ENCODE measurements around the gene ZNF726. TPM values are rescaled to one million over a fixed set of nuclear protein-coding genes. Genes with fewer than 3 reads are reported as not detected.
"Not testable (repeated sequence)": the region's sequence is repeated elsewhere in the genome, so short reads cannot be mapped to it uniquely, and the experiment has no call there.

ZNF726 gene
- total and polyA plus RNA-seq, 2 experiments from 2014 or later = not detected

- no peak for DNase-seq (ENCODE audit: low spot score)
- TF ChIP-seq EZH2 (IDR thresholded peaks at IDR 0.05; ENCODE audit: borderline replicate concordance) = no peak
- no peak for TF ChIP-seq CTCF (IDR thresholded peaks at IDR 0.05; ENCODE audit: poor library complexity)
- no peak for TF ChIP-seq EZH2phosphoT487 (IDR thresholded peaks at IDR 0.05; ENCODE audit: low read depth, severe bottlenecking, unreplicated experiment)
- Histone ChIP-seq H2AFZ (no peak overlapping the region), H3K79me2 (no peaks in the 10 kb centered on the region), H3K36me3 (replicated peaks; ENCODE audit: insufficient read depth, low read depth) (no peaks in the 10 kb centered on the region), H3K9me3 (ENCODE audit: low read depth) (peaks cover 3% of the 10 kb centered on the region), H3K27me3 (no peaks in the 10 kb centered on the region), H3K4me3 (no peak overlapping the region), H3K9me2 (replicated peaks; ENCODE audit: insufficient read depth) (no peaks in the 10 kb centered on the region), H3K4me2 (no peak overlapping the region), H3K27ac (no peak overlapping the region), H3K4me1 (ENCODE audit: insufficient read depth) (no peaks in the 10 kb centered on the region), H4K20me1 (ENCODE audit: insufficient read depth, poor library complexity, severe bottlenecking) (no peaks in the 10 kb centered on the region)
- WGBS (ENCODE audit: low lambda C conversion rate, missing lambda C conversion rate) = 61% methylated on average over 5 of the region's 5 CpGs
Measured at GRCh38 chr19:23917856-23918255, 3.2 kb downstream of the ZNF726 start.

- H2AFZ ChIP-seq = no peak overlapping the region
- no peaks in the 10 kb centered on the region for H4K20me1 ChIP-seq (ENCODE audit: insufficient read depth, poor library complexity, severe bottlenecking)
- H3K4me2 ChIP-seq = no peak overlapping the region
- no peak overlapping the region for H3K27ac ChIP-seq
- DNase-seq (ENCODE audit: low spot score) = no peak
- no peaks in the 10 kb centered on the region for H3K27me3 ChIP-seq
- H3K36me3 ChIP-seq (replicated peaks; ENCODE audit: insufficient read depth, low read depth) = no peaks in the 10 kb centered on the region
- no peaks in the 10 kb centered on the region for H3K4me1 ChIP-seq (ENCODE audit: insufficient read depth)
- TF ChIP-seq EZH2 (IDR thresholded peaks at IDR 0.05; ENCODE audit: borderline replicate concordance) (no peak), CTCF (IDR thresholded peaks at IDR 0.05; ENCODE audit: poor library complexity) (no peak), EZH2phosphoT487 (IDR thresholded peaks at IDR 0.05; ENCODE audit: low read depth, severe bottlenecking, unreplicated experiment) (no peak)
- no peaks in the 10 kb centered on the region for H3K9me2 ChIP-seq (replicated peaks; ENCODE audit: insufficient read depth)
- no peaks in the 10 kb centered on the region for H3K79me2 ChIP-seq
- no peak overlapping the region for H3K4me3 ChIP-seq
- WGBS (ENCODE audit: low lambda C conversion rate, missing lambda C conversion rate) = 70% methylated on average over 5 of the region's 5 CpGs
- no peaks in the 10 kb centered on the region for H3K9me3 ChIP-seq (ENCODE audit: low read depth)
Measured at GRCh38 chr19:23925285-23925684, 10.6 kb downstream of the ZNF726 start.

- Histone ChIP-seq H3K9me3 (ENCODE audit: low read depth) (no peaks in the 10 kb centered on the region), H4K20me1 (ENCODE audit: insufficient read depth, poor library complexity, severe bottlenecking) (no peaks in the 10 kb centered on the region), H3K4me3 (no peak overlapping the region), H3K79me2 (no peaks in the 10 kb centered on the region), H2AFZ (no peak overlapping the region), H3K4me2 (no peak overlapping the region), H3K9me2 (replicated peaks; ENCODE audit: insufficient read depth) (no peaks in the 10 kb centered on the region), H3K27me3 (no peaks in the 10 kb centered on the region), H3K27ac (no peak overlapping the region), H3K4me1 (ENCODE audit: insufficient read depth) (no peaks in the 10 kb centered on the region), H3K36me3 (replicated peaks; ENCODE audit: insufficient read depth, low read depth) (no peaks in the 10 kb centered on the region)
- DNase-seq (ENCODE audit: low spot score) = no peak
- no peak for TF ChIP-seq EZH2 (IDR thresholded peaks at IDR 0.05; ENCODE audit: borderline replicate concordance)
- TF ChIP-seq CTCF (IDR thresholded peaks at IDR 0.05; ENCODE audit: poor library complexity) = no peak
- no peak for TF ChIP-seq EZH2phosphoT487 (IDR thresholded peaks at IDR 0.05; ENCODE audit: low read depth, severe bottlenecking, unreplicated experiment)
- 56% methylated on average over 1 of the region's 1 CpG for WGBS (ENCODE audit: low lambda C conversion rate, missing lambda C conversion rate)
Measured at GRCh38 chr19:23932878-23933277, 18.2 kb downstream of the ZNF726 start.

- DNase-seq (ENCODE audit: low spot score); H3K4me1 ChIP-seq (ENCODE audit: insufficient read depth); H3K36me3 ChIP-seq (replicated peaks; ENCODE audit: insufficient read depth, low read depth); H3K4me3 ChIP-seq; H3K9me2 ChIP-seq (replicated peaks; ENCODE audit: insufficient read depth); H3K79me2 ChIP-seq; H3K27ac ChIP-seq; H4K20me1 ChIP-seq (ENCODE audit: insufficient read depth, poor library complexity, severe bottlenecking); H3K27me3 ChIP-seq; H3K9me3 ChIP-seq (ENCODE audit: low read depth); H3K4me2 ChIP-seq; H2AFZ ChIP-seq: not testable (repeated sequence)
- 80% methylated on average over 1 of the region's 29 CpGs for WGBS (ENCODE audit: low lambda C conversion rate, missing lambda C conversion rate)
Measured at GRCh38 chr19:23937031-23937430, 22.3 kb downstream of the ZNF726 start.

All from hepatocyte (in vitro differentiated cells).